GM21619 (cell line): ENCODE measurements around the gene SLPI.

ENCODE experiments used
- ATAC-seq: cut with Tn5 transposase; IDR thresholded peaks from one replicate; pipeline ENCODE4 v1.9.1; 2021; ENCODE audit not compliant: unreplicated experiment

Gene SLPI

GRCh38 chr20:45254383-45255262 is at the start of gene SLPI:
Gene SLPI, minus strand, starts transcription at chr20:45254564. Its CDS starts 21 bp downstream, at chr20:45254543.
- ATAC-seq = no peak

GRCh38 chr20:45303586-45304463 is 49.5 kb upstream of the SLPI start:
- no peak for ATAC-seq

GRCh38 chr20:45301824-45302271 is 47.5 kb upstream of the SLPI start:
- ATAC-seq = no peak

- ATAC-seq = peak; percentile 50
Measured at GRCh38 chr20:45300961-45301360, 46.6 kb upstream of the SLPI start.

- no peak for ATAC-seq
Measured at GRCh38 chr20:45299786-45300185, 45.4 kb upstream of the SLPI start.

- no peak for ATAC-seq
Measured at GRCh38 chr20:45297786-45298497, 43.6 kb upstream of the SLPI start.

GRCh38 chr20:45294659-45295058 is 40.3 kb upstream of the SLPI start:
- no peak for ATAC-seq

- no peak for ATAC-seq
Measured at GRCh38 chr20:45294003-45294368, 39.6 kb upstream of the SLPI start.

GRCh38 chr20:45293041-45294002 is 39.0 kb upstream of the SLPI start:
- peak; percentile 67 for ATAC-seq

- no peak for ATAC-seq
Measured at GRCh38 chr20:45292343-45292742, 38.0 kb upstream of the SLPI start.

- ATAC-seq = no peak
Measured at GRCh38 chr20:45291526-45291925, 37.2 kb upstream of the SLPI start.

- no peak for ATAC-seq
Measured at GRCh38 chr20:45290677-45291355, 36.5 kb upstream of the SLPI start.

- no peak for ATAC-seq
Measured at GRCh38 chr20:45289942-45290676, 35.7 kb upstream of the SLPI start.

- no peak for ATAC-seq
Measured at GRCh38 chr20:45288860-45289259, 34.5 kb upstream of the SLPI start.

- ATAC-seq = no peak
Measured at GRCh38 chr20:45288376-45288775, 34.0 kb upstream of the SLPI start.

- no peak for ATAC-seq
Measured at GRCh38 chr20:45283551-45284057, 29.2 kb upstream of the SLPI start.

- ATAC-seq = no peak
Measured at GRCh38 chr20:45282700-45283550, 28.6 kb upstream of the SLPI start.

- ATAC-seq = no peak
Measured at GRCh38 chr20:45279992-45280391, 25.6 kb upstream of the SLPI start.
